Measurements from ENCODE around the gene FBXL16. TPM values are rescaled to one million over a fixed set of nuclear protein-coding genes. Genes with fewer than 3 reads are reported as not detected.

FBXL16 gene
- total and polyA plus RNA-seq, 9 of the 15 experiments (the other 6 are each of a cell fraction or from before 2014, with no cell fraction given) = 0.21 to 8.2 (median 1.7) TPM

GRCh38 chr16:695355-696089, 10.1 kb downstream of the FBXL16 start (continued):
- TF ChIP-seq ELK3 (CRISPR knock-in tag; IDR thresholded peaks at IDR 0.05) (no peak), ZNF592 (IDR thresholded peaks at IDR 0.05) (no peak), KLF6 (CRISPR knock-in tag; IDR thresholded peaks at IDR 0.05; ENCODE audit: borderline replicate concordance) (no peak), STAT5B (CRISPR knock-in tag; IDR thresholded peaks at IDR 0.05) (no peak), CCAR2 (IDR thresholded peaks at IDR 0.05; ENCODE audit: low read depth, low read length) (no peak), ZNF445 (CRISPR knock-in tag; IDR thresholded peaks at IDR 0.05; ENCODE audit: low read depth) (no peak), MAX (CRISPR knock-in tag; IDR thresholded peaks at IDR 0.05) (peak; percentile 99), POLR2H (tag; IDR thresholded peaks at IDR 0.05; ENCODE audit: low read depth) (no peak), SMC3 (conservative IDR thresholded peaks at IDR 0.05; ENCODE audit: insufficient read depth, low read depth, low read length) (no peak), ZNF282 (CRISPR knock-in tag; IDR thresholded peaks at IDR 0.05) (peak; percentile 71), MTA3 (IDR thresholded peaks at IDR 0.05; ENCODE audit: borderline replicate concordance) (peak; percentile 82; the same call in 1 of the 2 replicates), U2AF2 (optimal IDR thresholded peaks at IDR 0.05; ENCODE audit: low read depth, low read length) (no peak), THRAP3 (IDR thresholded peaks at IDR 0.05; ENCODE audit: borderline replicate concordance) (no peak), TCF7 (IDR thresholded peaks at IDR 0.05; ENCODE audit: borderline replicate concordance) (no peak), ZNF12 (CRISPR knock-in tag; IDR thresholded peaks at IDR 0.05) (no peak), TRIM28 (IDR thresholded peaks at IDR 0.05) (no peak), CGGBP1 (CRISPR knock-in tag; IDR thresholded peaks at IDR 0.05) (no peak), E2F3 (CRISPR knock-in tag; IDR thresholded peaks at IDR 0.05) (no peak), CREBBP (IDR thresholded peaks at IDR 0.05; ENCODE audit: low read depth, low read length) (no peak), PTRF (tag; IDR thresholded peaks at IDR 0.05) (no peak), ATF1 (CRISPR knock-in tag; IDR thresholded peaks at IDR 0.05) (no peak), ATF1 (tag; IDR thresholded peaks at IDR 0.05) (peak; percentile 74), RHOXF2B (CRISPR knock-in tag; conservative IDR thresholded peaks at IDR 0.05) (no peak)

Data from K562 (cell line).